AG09309 (cell line): Measurements from ENCODE around the gene PRCC.
"Not testable (repeated sequence)": the region's sequence is repeated elsewhere in the genome, so short reads cannot be mapped to it uniquely, and the experiment has no call there.

Experiments
- DNase-seq: peaks from one replicate; pipeline ENCODE4 v3.0.0-alpha.2; 2010; ENCODE audit warnings: low read depth
- H3K4me3 ChIP-seq: 2 replicates; pipeline ENCODE4 v1.5.1; 2011; ENCODE audit warnings: mild to moderate bottlenecking, low read depth, low read length, moderate library complexity; ENCODE audit not compliant: control insufficient read depth
- TF ChIP-seq, protein P1 (sequence below): IDR thresholded peaks from 2 replicates; pipeline ENCODE4 v1.5.1; 2011; ENCODE audit warnings: mild to moderate bottlenecking, low read depth, low read length, inconsistent platforms; ENCODE audit not compliant: insufficient read depth, control insufficient read depth; ENCODE audit errors: missing control alignments

Gene PRCC

DNA sequence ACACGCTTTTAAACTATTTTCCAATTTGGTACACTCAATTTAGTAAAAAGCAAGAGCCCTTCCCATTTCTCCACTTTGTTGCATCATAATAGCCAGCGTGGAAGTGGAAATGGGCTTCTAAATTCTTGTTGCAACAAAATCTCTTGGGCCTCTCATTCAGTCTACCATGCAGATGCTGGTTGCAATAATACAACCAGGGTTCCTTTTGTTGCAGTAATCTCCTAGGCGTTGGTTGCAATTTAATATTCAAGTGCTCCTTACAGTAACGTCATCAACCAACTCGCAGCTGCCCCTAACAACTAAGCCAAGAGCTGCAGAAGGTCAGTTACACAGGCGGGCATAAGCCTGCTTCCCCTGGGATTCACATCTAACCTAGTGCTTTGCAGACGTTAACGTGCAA lies 13.1 kb upstream of the PRCC start:
- H3K4me3 ChIP-seq = no peak overlapping the region
- TF ChIP-seq, protein P1, sequence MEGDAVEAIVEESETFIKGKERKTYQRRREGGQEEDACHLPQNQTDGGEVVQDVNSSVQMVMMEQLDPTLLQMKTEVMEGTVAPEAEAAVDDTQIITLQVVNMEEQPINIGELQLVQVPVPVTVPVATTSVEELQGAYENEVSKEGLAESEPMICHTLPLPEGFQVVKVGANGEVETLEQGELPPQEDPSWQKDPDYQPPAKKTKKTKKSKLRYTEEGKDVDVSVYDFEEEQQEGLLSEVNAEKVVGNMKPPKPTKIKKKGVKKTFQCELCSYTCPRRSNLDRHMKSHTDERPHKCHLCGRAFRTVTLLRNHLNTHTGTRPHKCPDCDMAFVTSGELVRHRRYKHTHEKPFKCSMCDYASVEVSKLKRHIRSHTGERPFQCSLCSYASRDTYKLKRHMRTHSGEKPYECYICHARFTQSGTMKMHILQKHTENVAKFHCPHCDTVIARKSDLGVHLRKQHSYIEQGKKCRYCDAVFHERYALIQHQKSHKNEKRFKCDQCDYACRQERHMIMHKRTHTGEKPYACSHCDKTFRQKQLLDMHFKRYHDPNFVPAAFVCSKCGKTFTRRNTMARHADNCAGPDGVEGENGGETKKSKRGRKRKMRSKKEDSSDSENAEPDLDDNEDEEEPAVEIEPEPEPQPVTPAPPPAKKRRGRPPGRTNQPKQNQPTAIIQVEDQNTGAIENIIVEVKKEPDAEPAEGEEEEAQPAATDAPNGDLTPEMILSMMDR = no peak
- DNase-seq = no peak

DNA sequence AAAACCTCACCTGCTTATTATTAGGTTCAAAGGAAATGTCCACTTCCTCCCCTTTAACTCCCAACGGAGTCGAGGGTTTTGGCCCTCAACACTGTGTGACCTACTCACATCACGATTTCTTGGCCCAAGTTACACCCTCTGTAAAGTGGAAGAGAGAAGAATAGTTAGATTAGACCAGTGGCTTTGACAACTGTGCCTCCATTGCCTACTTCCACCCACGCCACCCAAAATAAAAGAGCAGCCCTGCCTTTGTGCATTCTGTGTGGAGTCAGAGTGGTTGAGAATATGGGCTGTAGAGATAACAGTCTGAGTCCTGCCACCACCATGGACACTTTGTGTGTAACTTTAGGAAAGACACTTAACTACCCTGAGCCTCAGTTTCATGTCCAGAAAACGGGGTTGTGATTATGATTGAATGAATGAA lies 11.8 kb upstream of the PRCC start:
- no peak for DNase-seq
- TF ChIP-seq, protein P1 = no peak
- H3K4me3 ChIP-seq = no peak overlapping the region

DNA sequence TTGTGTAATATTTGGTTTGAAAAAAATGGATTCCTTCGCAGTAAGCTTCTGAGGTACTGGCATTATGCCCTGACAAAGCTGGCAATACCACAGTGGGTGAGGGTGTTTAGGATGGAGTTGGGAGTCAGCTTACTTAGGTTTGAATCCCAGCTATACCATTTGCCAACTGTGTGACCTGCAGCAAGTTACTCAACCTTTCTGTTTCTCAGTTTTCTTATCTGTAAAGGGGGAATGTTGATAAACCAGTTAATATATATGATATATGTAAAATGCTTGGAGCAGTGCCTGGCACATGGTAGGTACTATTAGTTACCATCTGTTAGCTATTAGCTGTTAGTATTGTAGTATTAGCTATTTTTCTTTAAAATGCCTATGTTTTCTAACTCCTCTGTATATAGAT lies 11.0 kb upstream of the PRCC start:
- no peak for DNase-seq
- TF ChIP-seq, protein P1 = no peak
- H3K4me3 ChIP-seq = no peak overlapping the region

DNA sequence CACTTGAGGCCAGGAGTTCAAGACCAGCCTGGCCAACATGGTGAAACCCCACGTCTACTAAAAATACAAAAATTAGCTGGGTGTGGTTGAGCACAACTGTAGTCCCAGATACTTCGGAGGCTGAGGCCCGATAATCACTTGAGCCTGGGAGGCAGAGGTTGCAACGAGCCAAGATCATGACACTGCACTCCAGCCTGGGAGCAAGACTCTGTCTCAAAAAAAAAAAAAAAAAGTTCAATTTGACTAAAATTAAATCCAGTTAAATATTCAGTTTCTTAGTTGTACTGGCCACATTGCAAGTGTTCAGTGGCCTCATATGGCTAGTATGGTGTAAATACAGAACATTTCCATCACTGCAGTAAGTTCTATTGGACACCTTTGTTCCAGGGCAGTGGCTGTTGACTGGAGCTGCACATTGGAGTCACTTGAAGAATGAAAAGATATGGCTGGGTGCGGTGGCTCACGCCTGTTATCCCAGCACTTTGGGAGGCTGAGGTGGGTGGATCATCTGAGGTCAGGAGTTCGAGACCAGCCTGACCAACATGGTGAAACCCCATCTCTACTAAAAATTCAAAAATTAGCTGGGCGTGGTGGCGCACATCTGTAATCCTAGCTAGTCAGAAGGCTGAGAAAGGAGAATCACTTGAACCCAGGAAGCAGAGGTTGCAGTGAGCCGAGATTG lies 9.6 kb upstream of the PRCC start:
- DNase-seq, H3K4me3 ChIP-seq: not testable (repeated sequence)

DNA sequence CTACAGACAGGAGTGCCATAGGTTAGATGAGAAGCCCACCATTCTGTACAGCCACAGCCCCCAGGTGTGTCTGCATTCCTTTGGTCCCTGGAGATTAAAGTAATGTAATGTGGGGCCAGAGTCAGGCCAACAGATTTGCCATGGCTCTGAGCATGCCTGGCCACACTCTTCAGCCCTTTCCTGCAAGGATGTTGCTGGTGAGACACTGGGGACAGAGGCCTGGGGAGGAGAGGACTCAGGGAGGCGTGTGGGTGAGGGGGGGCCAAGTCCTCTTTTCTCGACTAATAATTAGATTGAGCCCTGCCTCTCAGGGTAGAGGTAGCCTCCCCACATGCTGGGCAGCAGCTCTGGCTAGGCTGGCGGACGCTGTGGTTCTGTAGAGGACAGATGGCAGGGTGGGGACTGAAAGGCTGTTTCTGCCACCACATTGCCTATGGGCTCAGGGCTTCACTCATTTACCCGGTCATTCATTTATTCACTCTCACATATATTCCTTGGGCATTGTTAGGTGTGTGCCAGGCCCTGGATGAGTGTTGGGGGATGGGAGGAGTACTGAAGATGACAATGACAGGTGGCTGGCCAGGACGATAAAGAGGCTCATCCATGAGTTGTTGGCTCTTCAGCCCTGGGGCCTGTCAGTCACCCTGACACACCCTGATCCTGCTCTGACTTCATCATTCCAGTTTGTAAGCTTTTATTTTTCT lies 7.1 kb upstream of the PRCC start:
- no peak for DNase-seq
- H3K4me3 ChIP-seq = no peak overlapping the region

DNA sequence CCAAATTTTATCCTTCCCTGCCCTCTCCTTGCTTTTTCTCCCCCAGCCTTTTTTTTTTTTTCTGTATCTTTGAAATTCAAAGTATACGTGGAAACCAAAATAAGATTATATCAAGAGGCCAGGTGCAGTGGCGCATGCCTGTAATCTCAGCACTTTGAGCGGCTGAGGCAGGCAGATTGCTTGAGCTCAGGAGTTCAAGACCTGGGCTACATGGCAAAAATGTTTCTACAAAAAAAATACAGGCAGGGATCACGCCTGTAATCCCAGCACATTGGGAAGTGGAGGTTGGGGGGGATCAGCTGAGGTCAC lies 6.6 kb upstream of the PRCC start:
- TF ChIP-seq, protein P1 = no peak
- no peak for DNase-seq
- H3K4me3 ChIP-seq = no peak overlapping the region

More for the DNA sequence above, 7.1 kb upstream of the PRCC start:
- TF ChIP-seq, protein P1 = no peak

DNA sequence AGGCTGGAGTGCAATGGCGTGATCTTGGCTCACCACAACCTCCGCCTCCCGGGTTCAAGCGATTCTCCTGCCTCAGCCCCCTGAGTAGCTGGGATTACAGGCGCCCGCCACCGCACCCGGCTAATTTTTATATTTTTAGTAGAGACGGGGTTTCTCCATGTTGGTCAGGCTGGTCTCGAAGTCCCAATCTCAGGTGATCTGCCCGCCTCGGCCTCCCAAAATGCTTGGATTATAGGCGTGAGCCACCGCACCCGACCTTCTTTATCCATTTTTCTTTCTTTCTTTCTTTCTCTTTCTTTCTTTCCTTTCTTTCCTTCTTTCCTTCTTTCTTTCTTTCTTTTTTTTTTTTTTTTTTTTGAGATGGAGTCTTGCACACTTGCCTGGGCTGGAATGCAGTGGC lies 2.2 kb upstream of the PRCC start:
- not testable (repeated sequence) for H3K4me3 ChIP-seq, DNase-seq
